K562 (cell line): ENCODE data around the gene ADPGK. TPM values are rescaled to one million over a fixed set of nuclear protein-coding genes. Genes with fewer than 3 reads are reported as not detected.

Source experiments
- ATAC-seq: fragments of 200-7000 bp; cut with Tn5 transposase; 3 replicates; pipeline ENCODE4 v1.9.1; 2020; ENCODE audit warnings: moderate library complexity
- BruUV-seq: library from RNA; stranded (reverse); fragments of 400-500 nt; replicated peaks from 2 replicates; lab custom pipeline; 2021; lab: Mats Ljungman, UMichigan
- CTCF ChIA-PET: fragments of 300-600 bp; formaldehyde crosslinking; extraction: SDS; loops from one replicate; lab custom pipeline; 2021; ENCODE audit warnings: low intra/inter-chr PET ratio; lab: Yijun Ruan, JAX
- POLR2A ChIA-PET: fragments of 300-600, 350-650 bp; sonication (Branson Sonifier 250); formaldehyde crosslinking; extraction: SDS; loops from one replicate; lab custom pipeline; 2021; ENCODE audit warnings: antibody characterized with exemption, inconsistent platforms; lab: Yijun Ruan, JAX
- DNase-seq, 4 experiments: peaks; one replicate each; pipeline versions ENCODE4 v3.0.0 to v3.0.0-alpha.2; 2011 to 2018; ENCODE audit warnings: low spot score in 3 of 4, mixed read lengths in 3 of 4; ENCODE audit errors: extremely low read depth in 1 of 4
- FAIRE-seq: peaks from 2 replicates; lab custom pipeline; 2011; peaks lifted over from hg19 to GRCh38; lab: Jason Lieb, UNC
- H2AFZ ChIP-seq: 2 replicates; pipeline ENCODE4 v1.6.0; 2011; ENCODE audit warnings: low read depth, low read length, control low read depth, inconsistent platforms
- H3K27ac ChIP-seq: fragments of 200-600 bp; 3 replicates; pipeline ENCODE4 v1.8.0; 2011; ENCODE audit warnings: low read depth, mild to moderate bottlenecking, control low read depth, inconsistent platforms, low read length, moderate library complexity, mixed read lengths; ENCODE audit errors: extremely low read depth
- H3K27me3 ChIP-seq, 2 experiments: fragments of 300-600 bp in 1 of 2; 2 replicates in 1 of 2; 3 replicates in 1 of 2; pipeline versions ENCODE4 v1.6.0 to v1.8.0; 2011; ENCODE audit warnings: inconsistent platforms in 2 of 2, low read length in 2 of 2, mild to moderate bottlenecking in 1 of 2, mixed read lengths in 1 of 2, moderate library complexity in 1 of 2; ENCODE audit not compliant: control insufficient read depth in 2 of 2, insufficient read depth in 2 of 2
- H3K36me3 ChIP-seq: fragments of 300-600 bp; 3 replicates; pipeline ENCODE4 v1.8.0; 2011; ENCODE audit warnings: mild to moderate bottlenecking, low read length, inconsistent platforms; ENCODE audit not compliant: control insufficient read depth, insufficient read depth
- H3K4me1 ChIP-seq, 2 experiments: fragments of 200-600 bp in 1 of 2; replicated peaks in 1 of 2; 2 replicates in 1 of 2; 3 replicates in 1 of 2; pipeline versions ENCODE4 v1.5.1 to v1.8.0; 2011; ENCODE audit warnings: inconsistent platforms in 2 of 2, low read length in 2 of 2, mild to moderate bottlenecking in 1 of 2, mixed read lengths in 1 of 2, moderate library complexity in 1 of 2; ENCODE audit not compliant: control insufficient read depth in 2 of 2, insufficient read depth in 2 of 2
- H3K4me2 ChIP-seq: 2 replicates; pipeline ENCODE4 v1.6.1; 2011; ENCODE audit warnings: low read length, control low read depth, inconsistent platforms, mixed read lengths; ENCODE audit not compliant: insufficient read depth
- H3K4me3 ChIP-seq: fragments of 200-600 bp; sonication (generic), shearing (Covaris generic); 2 replicates; pipeline ENCODE4 v1.5.1; 2016; ENCODE audit warnings: control low read depth, inconsistent platforms
- H3K79me2 ChIP-seq: fragments of 200-600 bp; 3 replicates; pipeline ENCODE4 v1.8.0; 2011; ENCODE audit warnings: low read length, inconsistent platforms; ENCODE audit not compliant: control insufficient read depth, insufficient read depth
- H3K9ac ChIP-seq, 2 experiments: 2 replicates each; pipeline versions ENCODE4 v1.6.0 to v1.6.1; 2011; ENCODE audit warnings: low read depth in 2 of 2, low read length in 2 of 2, control low read depth in 1 of 2, inconsistent platforms in 1 of 2, mild to moderate bottlenecking in 1 of 2, mixed read lengths in 1 of 2; ENCODE audit not compliant: insufficient read depth in 1 of 2
- H3K9me1 ChIP-seq: one replicate; pipeline ENCODE4 v1.6.0; 2011; ENCODE audit warnings: inconsistent platforms, mild to moderate bottlenecking, low read length, moderate library complexity; ENCODE audit not compliant: control insufficient read depth, insufficient read depth
- H3K9me3 ChIP-seq: replicated peaks from 2 replicates; pipeline ENCODE4 v1.5.1; 2011; ENCODE audit warnings: low read depth, low read length, inconsistent platforms; ENCODE audit not compliant: control insufficient read depth, insufficient read depth
- H4K20me1 ChIP-seq: replicated peaks from 2 replicates; pipeline ENCODE4 v1.6.1; 2011; ENCODE audit warnings: low read length, inconsistent platforms, mixed read lengths; ENCODE audit not compliant: control insufficient read depth, insufficient read depth
- COPS2 ChIP-seq: fragments of 450-650 bp; conservative IDR thresholded peaks from 2 replicates; pipeline ENCODE4 v1.6.1; 2016; ENCODE audit warnings: mild to moderate bottlenecking, moderate library complexity
- KLF13 ChIP-seq: fragments of 450-650 bp; IDR thresholded peaks from 2 replicates; pipeline ENCODE4 v1.6.1; 2016; ENCODE audit warnings: missing genetic modification characterization, low read depth, mild to moderate bottlenecking, missing compliant biosample characterization, moderate library complexity, borderline replicate concordance
- KLF16 ChIP-seq: IDR thresholded peaks from 2 replicates; pipeline ENCODE4 v1.6.1; 2016; ENCODE audit warnings: antibody characterized with exemption
- MAFG ChIP-seq: fragments of 450-650 bp; conservative IDR thresholded peaks from 2 replicates; pipeline ENCODE4 v1.6.1; 2016; ENCODE audit warnings: missing genetic modification characterization, missing compliant biosample characterization
- MXD1 ChIP-seq: fragments of 250-450 bp; sonication (Bioruptor Pico); IDR thresholded peaks from 2 replicates; pipeline ENCODE4 v1.8.0; 2021; ENCODE audit warnings: borderline replicate concordance, mild to moderate bottlenecking, moderate library complexity; ENCODE audit not compliant: poor library complexity, severe bottlenecking
- NFATC3 ChIP-seq: fragments of 450-650 bp; IDR thresholded peaks from 2 replicates; pipeline ENCODE4 v1.6.1; 2017; ENCODE audit warnings: mild to moderate bottlenecking
- RCOR1 ChIP-seq, 2 experiments: IDR thresholded peaks; 2 replicates each; pipeline ENCODE4 v1.6.1; 2012; ENCODE audit warnings: low read depth in 2 of 2, low read length in 2 of 2, borderline replicate concordance in 1 of 2, improper control_type of control experiment in 1 of 2
- SMAD3 ChIP-seq: fragments of 450-650 bp; formaldehyde crosslinking; conservative IDR thresholded peaks from 2 replicates; pipeline ENCODE4 v1.4.0; 2020; ENCODE audit warnings: mild to moderate bottlenecking
- TOE1 ChIP-seq, 2 experiments: fragments of 450-650 bp in 1 of 2; sonication (generic) in 1 of 2; formaldehyde crosslinking in 1 of 2; IDR thresholded peaks; 2 replicates each; pipeline versions ENCODE4 v1.7.1 to v1.8.0; 2016 to 2022; ENCODE audit warnings: borderline replicate concordance in 2 of 2, mild to moderate bottlenecking in 2 of 2, antibody characterized with exemption in 1 of 2, inconsistent platforms in 1 of 2, low read depth in 1 of 2, missing genetic modification reagents in 1 of 2, moderate library complexity in 1 of 2
- ZNF347 ChIP-seq: fragments of 450-650 bp; formaldehyde crosslinking; IDR thresholded peaks from 2 replicates; pipeline ENCODE4 v1.4.0; 2020; ENCODE audit warnings: low read depth, mild to moderate bottlenecking, moderate library complexity
- WGBS: fragments of 100-300 bp; shearing (Covaris generic); methylation state at CpG from one replicate; pipeline ENCODE4 v1.1.6; 2016; ENCODE audit warnings: low coverage, mixed read lengths; ENCODE audit not compliant: insufficient coverage; ENCODE audit errors: missing lambda C conversion rate; 5-methylcytosine and 5-hydroxymethylcytosine counted together
- in situ Hi-C: fragments of 300-500 bp; cut with MboI; formaldehyde crosslinking; loops from 4 replicates; pipeline ENCODE4 v1.15.0; 2018; ENCODE audit warnings: inconsistent platforms, mixed read lengths
- intact Hi-C: fragments of 100-400 bp; cut with micrococcal nuclease; formaldehyde crosslinking; loops from 2 replicates; pipeline ENCODE4 v1.14.2; 2022
- polyA plus RNA-seq, 8 experiments: library from polyadenylated mRNA; depleted of rRNA in 4 of 8; stranded (reverse) in 5 of 8; unstranded in 3 of 8; fragments of >200 nt; fragmentation: Nextera tagmentation in 2 of 8; fragmentation: Illumina TruSeq in 1 of 8; extraction: Ambion mirVana in 2 of 8; extraction: Trizol in 1 of 8; gene quantifications; 2 replicates each; pipeline versions ENCODE4 v1.2.1 to v1.2.3, GENCODE V29; 2011 to 2014; ENCODE audit warnings: inconsistent platforms in 1 of 8, missing spikeins in 1 of 8
- total RNA-seq, 7 experiments: library from RNA; depleted of rRNA in 6 of 7; stranded (reverse); fragments of >200 nt in 6 of 7; fragmentation: Illumina TruSeq in 2 of 7; extraction: Trizol in 2 of 7; gene quantifications; 2 replicates each; pipeline versions ENCODE4 v1.2.1 to v1.2.3, GENCODE V29; 2011 to 2021; ENCODE audit warnings: low replicate concordance in 1 of 7
- TF ChIP-seq, protein P1 (sequence below): fragments of 250-450 bp; sonication (Bioruptor Pico); IDR thresholded peaks from 2 replicates; pipeline ENCODE4 v1.5.0; 2020; ENCODE audit warnings: mild to moderate bottlenecking
- TF ChIP-seq, protein P2 (sequence below): fragments of 250-450 bp; sonication (Bioruptor Pico); IDR thresholded peaks from 2 replicates; pipeline ENCODE4 v1.4.0; 2020; ENCODE audit warnings: mild to moderate bottlenecking, moderate library complexity, borderline replicate concordance

ADPGK gene
- total and polyA plus RNA-seq, 9 of the 15 experiments (the other 6 are each of a cell fraction or from before 2014, with no cell fraction given), result 13.4 to 97.4 (median 48.5) TPM

DNA sequence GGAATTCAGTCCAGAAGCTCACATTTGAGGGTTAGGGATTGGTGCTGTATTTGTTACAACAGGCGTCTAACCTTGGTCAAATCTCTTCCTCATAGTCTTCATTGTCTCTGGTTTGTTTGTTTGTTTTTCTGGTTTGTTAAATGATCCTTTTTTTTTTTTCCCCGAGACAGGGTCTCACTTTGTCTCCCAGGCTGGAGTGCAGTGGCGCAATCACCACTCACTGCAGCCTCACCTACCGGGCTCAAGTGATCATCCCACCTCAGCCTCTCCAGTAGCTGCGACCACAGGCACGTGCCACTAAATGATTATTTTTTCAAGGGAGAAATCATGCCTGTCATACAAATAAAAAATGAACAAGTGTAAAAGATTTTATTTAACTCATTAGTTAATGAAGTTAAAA lies 14.3 kb upstream of the ADPGK start:
- intact Hi-C loops, result loop anchor here (10.0 kb wide), 1 partner anchor 73 kb away; no protein-coding TSS in a partner anchor

More for the DNA sequence above, 14.3 kb upstream of the ADPGK start:
- CTCF ChIA-PET, result no interaction called here
- no peak for TF ChIP-seq MXD1 (CRISPR knock-in tag)
- no peak for TF ChIP-seq KLF13 (tag)
- no peak for TF ChIP-seq NFATC3
- TF ChIP-seq, protein P1, sequence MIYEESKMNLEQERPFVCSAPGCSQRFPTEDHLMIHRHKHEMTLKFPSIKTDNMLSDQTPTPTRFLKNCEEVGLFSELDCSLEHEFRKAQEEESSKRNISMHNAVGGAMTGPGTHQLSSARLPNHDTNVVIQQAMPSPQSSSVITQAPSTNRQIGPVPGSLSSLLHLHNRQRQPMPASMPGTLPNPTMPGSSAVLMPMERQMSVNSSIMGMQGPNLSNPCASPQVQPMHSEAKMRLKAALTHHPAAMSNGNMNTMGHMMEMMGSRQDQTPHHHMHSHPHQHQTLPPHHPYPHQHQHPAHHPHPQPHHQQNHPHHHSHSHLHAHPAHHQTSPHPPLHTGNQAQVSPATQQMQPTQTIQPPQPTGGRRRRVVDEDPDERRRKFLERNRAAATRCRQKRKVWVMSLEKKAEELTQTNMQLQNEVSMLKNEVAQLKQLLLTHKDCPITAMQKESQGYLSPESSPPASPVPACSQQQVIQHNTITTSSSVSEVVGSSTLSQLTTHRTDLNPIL, result no peak
- TF ChIP-seq SMAD3, result no peak
- no peak for TF ChIP-seq COPS2
- no peak for TF ChIP-seq MAFG (tag)
- no peak for TF ChIP-seq ZNF347 (CRISPR knock-in tag)
- TF ChIP-seq RCOR1 (IDR thresholded peaks at IDR 0.05; ENCODE audit: borderline replicate concordance in 1 of 2, low read depth in 2 of 2, low read length in 2 of 2), result no peak
- TF ChIP-seq, protein P2, sequence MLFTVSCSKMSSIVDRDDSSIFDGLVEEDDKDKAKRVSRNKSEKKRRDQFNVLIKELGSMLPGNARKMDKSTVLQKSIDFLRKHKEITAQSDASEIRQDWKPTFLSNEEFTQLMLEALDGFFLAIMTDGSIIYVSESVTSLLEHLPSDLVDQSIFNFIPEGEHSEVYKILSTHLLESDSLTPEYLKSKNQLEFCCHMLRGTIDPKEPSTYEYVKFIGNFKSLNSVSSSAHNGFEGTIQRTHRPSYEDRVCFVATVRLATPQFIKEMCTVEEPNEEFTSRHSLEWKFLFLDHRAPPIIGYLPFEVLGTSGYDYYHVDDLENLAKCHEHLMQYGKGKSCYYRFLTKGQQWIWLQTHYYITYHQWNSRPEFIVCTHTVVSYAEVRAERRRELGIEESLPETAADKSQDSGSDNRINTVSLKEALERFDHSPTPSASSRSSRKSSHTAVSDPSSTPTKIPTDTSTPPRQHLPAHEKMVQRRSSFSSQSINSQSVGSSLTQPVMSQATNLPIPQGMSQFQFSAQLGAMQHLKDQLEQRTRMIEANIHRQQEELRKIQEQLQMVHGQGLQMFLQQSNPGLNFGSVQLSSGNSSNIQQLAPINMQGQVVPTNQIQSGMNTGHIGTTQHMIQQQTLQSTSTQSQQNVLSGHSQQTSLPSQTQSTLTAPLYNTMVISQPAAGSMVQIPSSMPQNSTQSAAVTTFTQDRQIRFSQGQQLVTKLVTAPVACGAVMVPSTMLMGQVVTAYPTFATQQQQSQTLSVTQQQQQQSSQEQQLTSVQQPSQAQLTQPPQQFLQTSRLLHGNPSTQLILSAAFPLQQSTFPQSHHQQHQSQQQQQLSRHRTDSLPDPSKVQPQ (CRISPR knock-in tag), result no peak
- TF ChIP-seq KLF16, result no peak
- TF ChIP-seq TOE1 (IDR thresholded peaks at IDR 0.05; ENCODE audit: borderline replicate concordance), result no peak
- no peak for TF ChIP-seq TOE1 (CRISPR knock-in tag; IDR thresholded peaks at IDR 0.05; ENCODE audit: borderline replicate concordance, low read depth)
- TF ChIP-seq, all 486 proteins: peak for 0
- H4K20me1 ChIP-seq, result 0 out of 2 replicates have a peak, but pooled peaks cover 5% of the 10 kb centered on the region
- in situ Hi-C loops, result loop anchor here (25.0 kb wide), 1 partner anchor 1289 kb away; the partner anchor contains the start of gene GOLGA6A
- H3K4me3 ChIP-seq, result no peak overlapping the region
- no peaks in the 10 kb centered on the region for H3K9me3 ChIP-seq
- H2AFZ ChIP-seq, result no peak overlapping the region
- no peak overlapping the region for H3K4me2 ChIP-seq
- H3K27ac ChIP-seq, result no peak overlapping the region
- ATAC-seq (no peak), FAIRE-seq (no peak), DNase-seq (no peak)
- H3K9me1 ChIP-seq, result no peaks in the 10 kb centered on the region
- H3K79me2 ChIP-seq, result no peaks in the 10 kb centered on the region
- BruUV-seq, result no TSS peak
- 14% methylated on average over 6 of the region's 6 CpGs for WGBS
- peaks cover 0 to 12% of the 10 kb centered on the region in 2 experiments; a peak in 3 of 5 replicates for H3K4me1 ChIP-seq
- H3K9ac ChIP-seq, result no peak overlapping the region
- H3K36me3 ChIP-seq, result no peaks in the 10 kb centered on the region
- POLR2A ChIA-PET, result interaction anchor here (0.6 kb wide), 2 partner anchors 25 to 311 kb away, joined by 3 read pairs; no protein-coding TSS in a partner anchor
- H3K27me3 ChIP-seq, result peaks cover 15 to 27% of the 10 kb centered on the region in 2 experiments; a peak in 4 of 5 replicates
